ENCODE results near the gene KLK15. TPM values are rescaled to one million over a fixed set of nuclear protein-coding genes. Genes with fewer than 3 reads are reported as not detected.

KLK15 gene
- total RNA-seq, 4 donors from 2014 or later: not detected

- WGBS, 2 donors: 79 to 87% methylated on average over 14 to 17 of the region's 21 CpGs
- no peaks in the 10 kb centered on the region for H3K27me3 ChIP-seq
- H3K4me3 ChIP-seq: no peak overlapping the region
- TF ChIP-seq POLR2A (IDR thresholded peaks at IDR 0.05): no peak
- TF ChIP-seq EP300 (IDR thresholded peaks at IDR 0.05): no peak
- no peak for TF ChIP-seq CTCF (IDR thresholded peaks at IDR 0.05)
- H3K9me3 ChIP-seq: no peaks in the 10 kb centered on the region
- H3K36me3 ChIP-seq: peaks cover 0 to 67% (median 6%) of the 10 kb centered on the region in 3 donors
- peaks cover 0 to 21% (median 15%) of the 10 kb centered on the region in 4 donors for H3K4me1 ChIP-seq
- DNase-seq (ENCODE audit: low spot score in 2 of 2): no peak
- H3K27ac ChIP-seq: no peak overlapping the region
Measured at GRCh38 chr19:50798659-50799546, 34.5 kb downstream of the KLK15 start.

GRCh38 chr19:50797781-50798658 lies 35.4 kb downstream of the KLK15 start:
- WGBS, 2 donors: 79 to 81% methylated on average over 13 to 16 of the region's 18 CpGs
- TF ChIP-seq EP300 (IDR thresholded peaks at IDR 0.05) (no peak), POLR2A (IDR thresholded peaks at IDR 0.05) (no peak), CTCF (IDR thresholded peaks at IDR 0.05) (no peak)
- H3K4me1 ChIP-seq: peaks cover 0 to 12% (median 6%) of the 10 kb centered on the region in 4 donors

GRCh38 chr19:50797429-50797780 lies 36.0 kb downstream of the KLK15 start:
- Histone ChIP-seq H3K27ac (no peak overlapping the region), H3K36me3 (peaks cover 0 to 67% (median 6%) of the 10 kb centered on the region in 3 donors), H3K27me3 (no peaks in the 10 kb centered on the region), H3K4me1 (peaks cover 0 to 6% (median under 1%) of the 10 kb centered on the region in 4 donors), H3K4me3 (no peak overlapping the region), H3K9me3 (no peaks in the 10 kb centered on the region)
- 75 to 86% methylated on average over 5 to 7 of the region's 7 CpGs for WGBS, 2 donors
- DNase-seq (ENCODE audit: low spot score in 2 of 2): no peak
- TF ChIP-seq CTCF (IDR thresholded peaks at IDR 0.05): no peak
- no peak for TF ChIP-seq POLR2A (IDR thresholded peaks at IDR 0.05)
- TF ChIP-seq EP300 (IDR thresholded peaks at IDR 0.05): no peak

More at GRCh38 chr19:50797781-50798658, 35.4 kb downstream of the KLK15 start:
- Histone ChIP-seq H3K4me3 (no peak overlapping the region), H3K27ac (no peak overlapping the region), H3K36me3 (peaks cover 0 to 67% (median 6%) of the 10 kb centered on the region in 3 donors), H3K9me3 (no peaks in the 10 kb centered on the region), H3K27me3 (no peaks in the 10 kb centered on the region)
- DNase-seq (ENCODE audit: low spot score in 2 of 2): no peak

GRCh38 chr19:50796634-50797428 lies 36.5 kb downstream of the KLK15 start:
- Histone ChIP-seq H3K4me3 (no peak overlapping the region), H3K27me3 (no peaks in the 10 kb centered on the region), H3K27ac (no peak overlapping the region), H3K9me3 (no peaks in the 10 kb centered on the region), H3K4me1 (no peaks in the 10 kb centered on the region), H3K36me3 (peaks cover 0 to 63% (median 6%) of the 10 kb centered on the region in 3 donors)
- WGBS, 2 donors: 49 to 81% methylated on average over 3 to 7 of the region's 8 CpGs
- DNase-seq (ENCODE audit: low spot score in 2 of 2): no peak
- TF ChIP-seq POLR2A (IDR thresholded peaks at IDR 0.05) (no peak), CTCF (IDR thresholded peaks at IDR 0.05) (no peak), EP300 (IDR thresholded peaks at IDR 0.05) (no peak)

Data from tibial nerve (tissue), 4 donors.